Rectal smooth muscle tissue (tissue), 1 donor: ENCODE results near the gene PAFAH1B1.

Source experiments
- H3K27ac ChIP-seq: one replicate; pipeline ENCODE4 v1.7.0; 2013; ENCODE audit warnings: low read depth, low read length, inconsistent platforms
- H3K27me3 ChIP-seq: one replicate; pipeline ENCODE4 v1.7.0; 2013; ENCODE audit warnings: low read length; ENCODE audit not compliant: control insufficient read depth, insufficient read depth
- H3K36me3 ChIP-seq: one replicate; pipeline ENCODE4 v1.7.0; 2013; ENCODE audit warnings: low read length; ENCODE audit not compliant: control insufficient read depth, insufficient read depth
- H3K4me1 ChIP-seq: one replicate; pipeline ENCODE4 v1.7.0; 2013; ENCODE audit warnings: low read length; ENCODE audit not compliant: control insufficient read depth, insufficient read depth
- H3K4me3 ChIP-seq: one replicate; pipeline ENCODE4 v1.7.0; 2013; ENCODE audit warnings: low read length
- H3K9ac ChIP-seq: one replicate; pipeline ENCODE4 v1.7.0; 2013; ENCODE audit warnings: low read length

The PAFAH1B1 gene

DNA sequence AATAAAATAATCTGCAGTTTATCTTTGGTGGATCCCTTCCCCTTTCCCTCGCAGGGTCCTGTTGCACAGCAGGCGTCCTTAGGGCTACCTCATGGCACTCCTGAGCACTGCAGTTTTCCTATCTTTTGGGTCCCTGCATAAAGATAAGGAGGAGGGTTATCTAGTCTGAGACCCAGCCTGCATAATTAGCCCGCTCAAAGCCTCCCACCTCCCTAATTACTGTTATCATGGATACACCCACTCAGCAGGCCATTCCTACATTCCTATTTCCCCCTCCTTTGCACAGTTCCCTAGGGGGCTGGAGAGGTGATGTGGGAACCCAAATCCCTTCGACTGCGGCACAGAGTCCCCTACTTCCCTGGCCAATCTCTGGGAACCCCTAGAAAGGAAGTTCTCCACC, 123.2 kb downstream of the PAFAH1B1 start:
- no peaks in the 10 kb centered on the region for H3K27me3 ChIP-seq
- no peak overlapping the region for H3K9ac ChIP-seq
- peaks cover 4% of the 10 kb centered on the region for H3K4me1 ChIP-seq
- H3K36me3 ChIP-seq = no peaks in the 10 kb centered on the region
- H3K27ac ChIP-seq = no peak overlapping the region
- no peak overlapping the region for H3K4me3 ChIP-seq

GRCh38 chr17:2718150-2718938, 124.9 kb downstream of the PAFAH1B1 start:
- Histone ChIP-seq H3K36me3 (no peaks in the 10 kb centered on the region), H3K27me3 (peaks cover under 1% of the 10 kb centered on the region), H3K4me3 (no peak overlapping the region), H3K9ac (no peak overlapping the region), H3K4me1 (peaks cover 4% of the 10 kb centered on the region), H3K27ac (no peak overlapping the region)

DNA sequence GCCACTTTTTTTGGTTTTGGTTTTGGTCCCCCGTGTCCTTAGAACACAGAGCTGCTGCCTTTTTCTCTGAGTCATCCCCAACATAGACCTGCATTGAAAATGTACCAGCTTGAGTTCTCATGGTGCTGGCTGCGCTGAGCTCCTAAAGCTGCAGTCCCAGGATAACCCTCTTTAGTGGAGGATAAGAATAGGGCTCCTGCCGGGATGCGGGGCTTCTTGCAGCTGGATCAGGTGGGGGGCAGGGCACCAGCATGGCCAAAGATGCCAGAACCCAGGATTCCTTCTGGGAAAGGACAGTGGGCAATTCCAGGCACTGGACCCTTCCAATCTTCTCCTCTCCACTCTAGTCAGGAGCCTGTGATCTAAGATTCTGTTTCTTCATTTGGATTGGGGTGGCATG, 126.4 kb downstream of the PAFAH1B1 start:
- Histone ChIP-seq H3K4me1 (no peaks in the 10 kb centered on the region), H3K36me3 (no peaks in the 10 kb centered on the region), H3K27ac (no peak overlapping the region), H3K27me3 (peaks cover 3% of the 10 kb centered on the region), H3K9ac (no peak overlapping the region), H3K4me3 (no peak overlapping the region)

DNA sequence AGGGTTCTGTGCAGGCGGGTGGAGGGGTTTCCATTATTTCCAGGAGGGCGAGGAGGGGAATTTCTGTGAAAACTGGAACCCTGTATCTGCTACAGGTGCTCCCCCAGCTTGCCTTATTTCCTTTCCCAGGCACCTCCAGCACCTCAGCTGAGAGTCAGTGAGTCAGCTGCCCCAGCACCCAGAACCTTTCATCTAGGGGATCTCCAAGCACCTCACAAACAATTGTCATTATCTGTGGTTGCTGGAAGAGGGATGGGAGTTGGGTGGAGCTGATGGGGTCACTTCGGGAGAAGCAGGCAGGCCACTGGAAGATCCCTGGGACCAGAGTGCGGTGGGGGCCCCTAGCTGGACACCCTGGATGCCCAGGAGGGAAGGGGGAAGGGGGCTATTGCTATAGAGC, 128.1 kb downstream of the PAFAH1B1 start:
- H3K4me3 ChIP-seq = no peak overlapping the region
- no peak overlapping the region for H3K27ac ChIP-seq
- no peaks in the 10 kb centered on the region for H3K36me3 ChIP-seq
- H3K27me3 ChIP-seq = peaks cover 8% of the 10 kb centered on the region
- no peak overlapping the region for H3K9ac ChIP-seq
- no peaks in the 10 kb centered on the region for H3K4me1 ChIP-seq

DNA sequence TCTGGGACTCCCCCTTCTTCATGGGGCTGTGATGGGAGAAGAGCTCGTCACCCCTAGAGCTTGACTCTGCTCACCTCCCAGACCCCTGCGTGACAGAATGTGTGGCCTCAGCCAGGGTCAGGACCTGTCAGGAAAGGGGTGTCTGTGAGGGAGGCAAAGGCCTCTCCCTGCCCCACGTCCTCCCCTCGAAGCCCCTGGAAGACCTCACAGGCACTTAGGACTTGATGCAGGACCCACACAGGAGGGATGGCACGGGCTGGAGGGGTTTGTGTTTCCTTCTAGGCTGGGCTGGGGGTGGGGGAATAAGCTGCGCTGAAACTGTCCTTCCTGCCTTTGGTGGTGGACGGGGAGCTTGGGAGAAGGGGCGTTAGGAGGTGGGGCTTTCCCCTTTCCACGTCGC, 129.2 kb downstream of the PAFAH1B1 start:
- no peaks in the 10 kb centered on the region for H3K36me3 ChIP-seq
- H3K4me1 ChIP-seq = no peaks in the 10 kb centered on the region
- no peak overlapping the region for H3K4me3 ChIP-seq
- H3K27me3 ChIP-seq = peaks cover 12% of the 10 kb centered on the region
- H3K9ac ChIP-seq = no peak overlapping the region
- no peak overlapping the region for H3K27ac ChIP-seq

DNA sequence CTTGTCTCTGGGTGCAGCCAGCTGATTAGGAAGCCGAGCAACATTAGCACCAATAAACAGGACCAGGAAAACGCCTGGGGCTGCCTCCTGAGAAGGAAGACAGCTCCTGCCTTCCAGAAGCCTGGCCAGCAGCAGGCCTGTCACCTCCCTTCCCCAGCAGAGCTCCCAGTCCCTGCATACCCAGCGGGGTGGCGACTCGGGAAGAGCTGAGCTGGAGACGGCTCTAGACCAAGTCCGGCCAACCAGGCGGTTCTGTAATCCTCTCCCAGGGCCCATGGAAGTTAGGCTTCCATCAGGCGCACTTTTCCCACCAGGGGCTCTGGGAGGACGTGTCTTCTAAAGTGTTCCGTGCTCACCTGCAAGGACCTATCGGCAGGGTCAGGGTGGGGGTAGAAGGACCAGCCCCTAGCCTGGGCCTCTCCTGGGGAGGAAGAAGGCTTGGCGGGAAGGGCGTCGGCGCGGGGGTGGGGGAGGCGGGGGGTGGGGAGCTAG, 130.1 kb downstream of the PAFAH1B1 start:
- Histone ChIP-seq H3K4me3 (peak overlapping the region; percentile 32), H3K36me3 (no peaks in the 10 kb centered on the region), H3K9ac (no peak overlapping the region), H3K4me1 (no peaks in the 10 kb centered on the region), H3K27me3 (peaks cover 12% of the 10 kb centered on the region), H3K27ac (no peak overlapping the region)

GRCh38 chr17:2723997-2724783, 130.7 kb downstream of the PAFAH1B1 start:
- Histone ChIP-seq H3K27ac (no peak overlapping the region), H3K9ac (no peak overlapping the region), H3K4me3 (peak overlapping the region; percentile 44), H3K36me3 (no peaks in the 10 kb centered on the region), H3K27me3 (peaks cover 12% of the 10 kb centered on the region), H3K4me1 (no peaks in the 10 kb centered on the region)

DNA sequence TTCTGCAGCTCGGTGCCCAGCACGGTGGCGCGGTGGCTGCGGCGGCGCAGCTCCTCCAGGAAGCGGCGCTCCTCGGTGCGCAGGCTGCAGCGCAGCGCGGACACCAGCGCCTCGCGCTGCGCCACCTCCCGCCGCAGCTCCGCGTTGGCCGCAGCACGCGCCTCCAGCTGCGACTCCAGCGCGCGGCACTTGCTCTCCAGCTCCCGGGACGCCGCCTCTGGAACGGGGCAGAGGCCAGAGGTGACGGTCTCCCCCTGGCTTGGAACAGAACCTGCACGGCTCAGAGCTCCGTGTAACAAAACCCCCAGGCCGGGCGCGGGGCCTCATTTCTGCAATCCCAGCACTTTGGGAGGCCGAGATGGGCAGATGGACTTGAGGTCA, 131.3 kb downstream of the PAFAH1B1 start:
- Histone ChIP-seq H3K36me3 (no peaks in the 10 kb centered on the region), H3K9ac (no peak overlapping the region), H3K4me3 (peak overlapping the region; percentile 44), H3K27me3 (peaks cover 12% of the 10 kb centered on the region), H3K4me1 (no peaks in the 10 kb centered on the region), H3K27ac (no peak overlapping the region)

DNA sequence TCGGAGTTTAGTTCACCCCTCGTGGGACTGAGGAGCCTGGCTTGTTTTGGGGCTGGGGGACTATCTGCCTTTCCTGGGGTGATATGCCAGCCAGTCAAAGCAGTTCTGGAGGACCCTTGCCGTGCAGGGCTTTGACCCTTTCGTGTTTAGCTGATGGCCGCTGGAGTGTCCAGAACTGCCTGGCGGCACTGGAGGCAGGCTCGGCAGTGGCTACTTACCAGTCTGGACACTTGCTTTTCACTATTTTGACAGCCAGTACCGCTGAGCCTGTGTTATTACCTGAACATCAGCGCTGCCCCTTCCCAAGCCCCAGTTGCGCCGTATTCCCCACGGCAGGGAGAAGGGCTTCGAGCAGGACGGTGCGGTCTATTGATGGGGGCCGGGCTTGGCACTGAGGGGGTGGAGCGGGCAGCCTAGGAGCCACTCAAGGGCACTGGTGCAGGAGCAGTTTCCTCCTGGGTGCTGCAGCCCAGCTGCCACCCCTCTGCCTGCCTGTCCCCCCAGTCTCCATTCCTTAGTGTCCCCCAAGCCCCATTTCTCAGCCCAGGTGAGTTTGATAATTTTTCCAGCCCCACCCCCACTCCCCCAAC, 137.4 kb downstream of the PAFAH1B1 start:
- Histone ChIP-seq H3K9ac (no peak overlapping the region), H3K27ac (no peak overlapping the region), H3K27me3 (peaks cover 4% of the 10 kb centered on the region), H3K36me3 (no peaks in the 10 kb centered on the region), H3K4me1 (no peaks in the 10 kb centered on the region), H3K4me3 (no peak overlapping the region)

GRCh38 chr17:2731807-2732206, 138.4 kb downstream of the PAFAH1B1 start:
- no peaks in the 10 kb centered on the region for H3K4me1 ChIP-seq
- peaks cover 3% of the 10 kb centered on the region for H3K27me3 ChIP-seq
- no peak overlapping the region for H3K9ac ChIP-seq
- H3K4me3 ChIP-seq = no peak overlapping the region
- no peaks in the 10 kb centered on the region for H3K36me3 ChIP-seq
- no peak overlapping the region for H3K27ac ChIP-seq

GRCh38 chr17:2734939-2735338, 141.5 kb downstream of the PAFAH1B1 start:
- no peak overlapping the region for H3K27ac ChIP-seq
- no peak overlapping the region for H3K4me3 ChIP-seq
- H3K27me3 ChIP-seq = no peaks in the 10 kb centered on the region
- no peaks in the 10 kb centered on the region for H3K4me1 ChIP-seq
- no peak overlapping the region for H3K9ac ChIP-seq
- H3K36me3 ChIP-seq = no peaks in the 10 kb centered on the region
